NCI-H446 treated with DMSO at 0.1 percent for 48 hours (cell line): ENCODE results near the gene ZP3.
"Not testable (repeated sequence)": the region's sequence is repeated elsewhere in the genome, so short reads cannot be mapped to it uniquely, and the experiment has no call there.

Experiments
- DNase-seq: peaks from one replicate; lab custom pipeline; 2025; lab: John Stamatoyannopoulos, UW

The ZP3 gene

GRCh38 chr7:76485822-76486610 lies 61.3 kb downstream of the ZP3 start:
- not testable (repeated sequence) for DNase-seq

GRCh38 chr7:76486618-76487017 lies 61.9 kb downstream of the ZP3 start:
- DNase-seq, result not testable (repeated sequence)

- not testable (repeated sequence) for DNase-seq
These were observed 63.2 kb downstream of the ZP3 start for GRCh38 chr7:76487969-76488368.
